Measurements from ENCODE around the gene SORBS2.

DNA sequence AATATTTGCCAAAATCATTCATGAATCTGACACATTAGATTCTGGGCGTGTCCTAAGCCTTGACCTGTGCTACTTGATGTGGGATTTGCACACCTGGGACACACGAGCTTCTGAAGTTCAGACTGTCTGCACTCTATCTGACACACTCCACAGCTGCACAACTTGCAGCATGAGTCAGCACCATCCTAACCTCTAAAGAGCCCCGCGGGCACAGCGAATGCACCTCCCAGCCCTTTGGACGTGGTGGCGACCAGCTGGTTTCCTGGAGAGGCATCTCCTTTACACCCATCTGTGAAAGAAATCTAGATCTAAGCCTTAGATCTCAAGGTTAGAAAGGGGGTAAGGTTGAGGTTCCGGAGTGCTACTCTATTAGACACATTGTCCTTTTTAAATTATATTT, 69.2 kb downstream of the SORBS2 start:
- TF ChIP-seq POLR2AphosphoS5 (IDR thresholded peaks at IDR 0.05; ENCODE audit: low read depth, low read length) (no peak), POLR2A (IDR thresholded peaks at IDR 0.05; ENCODE audit: low read depth, low read length) (no peak), TAF1 (IDR thresholded peaks at IDR 0.05; ENCODE audit: low read depth, low read length) (no peak)

Data from GM12891 (cell line).